Mucosa of rectum (tissue), 2 donors: ENCODE data around the gene TMEM184B.

Experiments used
- H3K27ac ChIP-seq, 2 donors: one replicate each; pipeline ENCODE4 v1.7.0; 2013; ENCODE audit warnings: inconsistent platforms in 2 of 2, low read depth in 2 of 2, low read length in 2 of 2
- H3K27me3 ChIP-seq, 2 donors: one replicate each; pipeline ENCODE4 v1.7.0; 2013; ENCODE audit warnings: low read length in 2 of 2; ENCODE audit not compliant: control insufficient read depth in 2 of 2, insufficient read depth in 2 of 2
- H3K36me3 ChIP-seq, 2 donors: one replicate each; pipeline ENCODE4 v1.7.0; 2013; ENCODE audit warnings: low read length in 2 of 2; ENCODE audit not compliant: control insufficient read depth in 2 of 2, insufficient read depth in 2 of 2
- H3K4me1 ChIP-seq, 2 donors: one replicate each; pipeline ENCODE4 v1.7.0; 2013; ENCODE audit warnings: low read length in 2 of 2, mild to moderate bottlenecking in 1 of 2; ENCODE audit not compliant: control insufficient read depth in 2 of 2, insufficient read depth in 2 of 2
- H3K4me3 ChIP-seq, 2 donors: one replicate each; pipeline ENCODE4 v1.7.0; 2013; ENCODE audit warnings: low read length in 2 of 2
- H3K9ac ChIP-seq, 2 donors: one replicate each; pipeline ENCODE4 v1.7.0; 2013; ENCODE audit warnings: low read length in 2 of 2, low read depth in 1 of 2, mild to moderate bottlenecking in 1 of 2
- H3K9me3 ChIP-seq, 2 donors: one replicate each; pipeline ENCODE4 v1.7.0; 2013; ENCODE audit warnings: low read length in 2 of 2; ENCODE audit not compliant: control insufficient read depth in 2 of 2
- donor health status: healthy.
- donor health status: Normal muscosa, but diverticular disease.

Gene TMEM184B

GRCh38 chr22:38199826-38200559 is 72.8 kb downstream of the TMEM184B start:
- Histone ChIP-seq H3K27ac (no peak overlapping the region), H3K9me3 (no peaks in the 10 kb centered on the region), H3K27me3 (no peaks in the 10 kb centered on the region), H3K4me1 (peaks cover 22 to 25% of the 10 kb centered on the region in 2 donors), H3K36me3 (no peaks in the 10 kb centered on the region), H3K9ac (no peak overlapping the region), H3K4me3 (no peak overlapping the region)

- Histone ChIP-seq H3K27me3 (no peaks in the 10 kb centered on the region), H3K27ac (no peak overlapping the region), H3K4me3 (peak overlapping the region; percentile 20 to 46), H3K9ac (peak overlapping the region in 1 of 2 donors; percentile 53), H3K4me1 (peaks cover 9 to 21% of the 10 kb centered on the region in 2 donors), H3K36me3 (no peaks in the 10 kb centered on the region), H3K9me3 (no peaks in the 10 kb centered on the region)
These were observed 75.9 kb downstream of the TMEM184B start for GRCh38 chr22:38196791-38197419.

- no peak overlapping the region for H3K4me3 ChIP-seq
- no peak overlapping the region for H3K27ac ChIP-seq
- H3K36me3 ChIP-seq = no peaks in the 10 kb centered on the region
- no peak overlapping the region for H3K9ac ChIP-seq
- H3K27me3 ChIP-seq = no peaks in the 10 kb centered on the region
- H3K9me3 ChIP-seq = no peaks in the 10 kb centered on the region
- H3K4me1 ChIP-seq = peaks cover 3 to 15% of the 10 kb centered on the region in 2 donors
These were observed 79.2 kb downstream of the TMEM184B start for GRCh38 chr22:38193580-38193979.

GRCh38 chr22:38192475-38192863 is 80.3 kb downstream of the TMEM184B start:
- H3K9ac ChIP-seq = no peak overlapping the region
- no peaks in the 10 kb centered on the region for H3K27me3 ChIP-seq
- no peak overlapping the region for H3K4me3 ChIP-seq
- no peaks in the 10 kb centered on the region for H3K36me3 ChIP-seq
- H3K4me1 ChIP-seq = peaks cover 3 to 15% of the 10 kb centered on the region in 2 donors
- H3K27ac ChIP-seq = no peak overlapping the region
- no peaks in the 10 kb centered on the region for H3K9me3 ChIP-seq

GRCh38 chr22:38191731-38192474 is 80.9 kb downstream of the TMEM184B start:
- H3K4me3 ChIP-seq = no peak overlapping the region
- H3K36me3 ChIP-seq = no peaks in the 10 kb centered on the region
- H3K9me3 ChIP-seq = no peaks in the 10 kb centered on the region
- peaks cover 3 to 13% of the 10 kb centered on the region in 2 donors for H3K4me1 ChIP-seq
- no peak overlapping the region for H3K27ac ChIP-seq
- no peaks in the 10 kb centered on the region for H3K27me3 ChIP-seq
- no peak overlapping the region for H3K9ac ChIP-seq

DNA sequence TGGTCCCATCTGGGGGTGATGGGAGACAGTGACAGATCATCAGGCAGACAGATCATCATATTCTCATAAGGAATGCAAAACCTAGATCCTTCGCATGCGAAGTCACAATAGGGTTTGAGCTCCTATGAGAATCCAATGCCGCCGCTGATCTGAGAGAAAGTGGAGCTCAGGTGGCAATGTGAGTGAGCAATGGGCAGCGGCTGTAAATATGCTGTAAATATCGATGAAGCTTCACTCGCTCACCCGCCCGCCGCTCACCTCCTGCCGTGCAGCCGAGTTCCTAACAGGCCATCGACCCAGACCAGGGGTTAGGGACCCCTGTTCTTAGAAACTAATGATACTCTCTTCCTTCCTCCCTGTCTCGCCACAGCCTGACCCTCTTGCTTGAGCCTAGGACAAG is 81.8 kb downstream of the TMEM184B start:
- H3K9ac ChIP-seq = no peak overlapping the region
- H3K9me3 ChIP-seq = no peaks in the 10 kb centered on the region
- H3K4me1 ChIP-seq = peaks cover 0 to 10% of the 10 kb centered on the region in 2 donors
- no peaks in the 10 kb centered on the region for H3K36me3 ChIP-seq
- no peak overlapping the region for H3K4me3 ChIP-seq
- no peaks in the 10 kb centered on the region for H3K27me3 ChIP-seq
- no peak overlapping the region for H3K27ac ChIP-seq

DNA sequence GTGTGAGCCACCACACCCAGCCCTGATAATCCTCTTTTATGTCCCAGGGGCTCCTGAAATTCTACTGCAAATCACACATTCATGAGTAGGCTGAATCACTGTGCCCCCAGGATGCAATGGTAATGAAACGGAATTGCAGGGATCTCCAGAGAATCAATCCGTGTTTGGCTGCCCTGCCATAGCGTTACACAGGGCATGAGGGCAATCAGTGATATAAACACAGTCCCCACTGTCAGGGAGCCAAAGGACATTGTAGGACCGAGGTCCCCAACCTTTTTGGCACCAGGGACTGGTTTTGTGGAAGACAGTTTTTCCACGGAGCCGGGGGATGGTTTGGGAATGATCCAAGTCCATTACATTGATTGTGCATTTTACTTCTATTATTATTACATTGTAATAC is 82.2 kb downstream of the TMEM184B start:
- no peak overlapping the region for H3K9ac ChIP-seq
- peaks cover 0 to 10% of the 10 kb centered on the region in 2 donors for H3K4me1 ChIP-seq
- no peaks in the 10 kb centered on the region for H3K27me3 ChIP-seq
- no peaks in the 10 kb centered on the region for H3K9me3 ChIP-seq
- H3K27ac ChIP-seq = no peak overlapping the region
- no peak overlapping the region for H3K4me3 ChIP-seq
- H3K36me3 ChIP-seq = no peaks in the 10 kb centered on the region

DNA sequence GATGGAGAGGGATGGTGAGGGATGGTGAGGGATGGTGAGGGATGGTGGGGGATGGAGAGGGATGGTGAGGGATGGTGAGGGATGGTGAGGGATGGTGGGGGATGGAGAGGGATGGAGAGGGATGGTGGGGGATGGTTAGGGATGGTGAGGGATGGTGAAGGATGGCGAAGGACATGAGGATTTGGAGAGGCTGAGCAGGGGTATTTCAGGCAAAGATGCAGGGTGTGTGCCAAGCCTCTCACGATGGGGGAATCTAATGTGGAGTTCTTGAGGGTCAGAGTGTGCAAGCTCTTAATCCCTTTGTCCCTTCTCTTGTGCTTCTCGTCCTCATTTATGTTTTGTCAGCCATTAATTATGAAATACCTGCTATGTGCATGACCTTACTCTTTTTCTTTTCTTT is 83.7 kb downstream of the TMEM184B start:
- H3K27me3 ChIP-seq = no peaks in the 10 kb centered on the region

GRCh38 chr22:38187413-38188212 is 85.2 kb downstream of the TMEM184B start:
- Histone ChIP-seq H3K9me3 (no peaks in the 10 kb centered on the region), H3K4me3 (no peak overlapping the region), H3K36me3 (no peaks in the 10 kb centered on the region), H3K4me1 (peaks cover 3 to 8% of the 10 kb centered on the region in 2 donors), H3K9ac (no peak overlapping the region), H3K27me3 (no peaks in the 10 kb centered on the region), H3K27ac (no peak overlapping the region)

More for the DNA sequence above, 83.7 kb downstream of the TMEM184B start:
- H3K27ac ChIP-seq = no peak overlapping the region
- H3K4me1 ChIP-seq = peaks cover 0 to 6% of the 10 kb centered on the region in 2 donors
- no peak overlapping the region for H3K9ac ChIP-seq
- H3K9me3 ChIP-seq = no peaks in the 10 kb centered on the region
- no peaks in the 10 kb centered on the region for H3K36me3 ChIP-seq
- H3K4me3 ChIP-seq = no peak overlapping the region
